NOMO-1 treated with DMSO at 0.1 percent for 48 hours (cell line): Measurements from ENCODE around the gene CRYBA2.

Experiments used
- DNase-seq: peaks from one replicate; lab custom pipeline; 2025; ENCODE audit not compliant: unreplicated experiment; lab: John Stamatoyannopoulos, UW

CRYBA2 gene

DNA sequence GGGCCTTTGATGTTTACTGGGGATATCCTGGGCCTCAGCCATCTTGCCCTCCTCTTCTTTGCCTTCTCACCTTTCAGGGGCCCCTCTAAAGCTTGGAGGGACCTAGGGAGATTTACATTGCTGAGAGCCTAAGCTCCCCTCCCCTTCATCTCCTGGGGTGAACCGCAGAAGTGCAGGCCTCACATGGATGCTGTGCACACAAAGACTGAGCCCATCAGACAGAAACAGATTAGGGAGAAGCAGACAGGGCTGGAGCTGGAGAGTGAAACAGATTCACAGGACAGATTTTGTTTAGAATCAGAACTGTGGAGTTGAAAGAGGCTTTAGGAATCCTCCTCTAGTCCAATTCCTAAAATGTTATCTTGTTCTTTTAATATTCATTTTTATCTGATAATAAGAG lies 37.2 kb downstream of the CRYBA2 start:
- no peak for DNase-seq

DNA sequence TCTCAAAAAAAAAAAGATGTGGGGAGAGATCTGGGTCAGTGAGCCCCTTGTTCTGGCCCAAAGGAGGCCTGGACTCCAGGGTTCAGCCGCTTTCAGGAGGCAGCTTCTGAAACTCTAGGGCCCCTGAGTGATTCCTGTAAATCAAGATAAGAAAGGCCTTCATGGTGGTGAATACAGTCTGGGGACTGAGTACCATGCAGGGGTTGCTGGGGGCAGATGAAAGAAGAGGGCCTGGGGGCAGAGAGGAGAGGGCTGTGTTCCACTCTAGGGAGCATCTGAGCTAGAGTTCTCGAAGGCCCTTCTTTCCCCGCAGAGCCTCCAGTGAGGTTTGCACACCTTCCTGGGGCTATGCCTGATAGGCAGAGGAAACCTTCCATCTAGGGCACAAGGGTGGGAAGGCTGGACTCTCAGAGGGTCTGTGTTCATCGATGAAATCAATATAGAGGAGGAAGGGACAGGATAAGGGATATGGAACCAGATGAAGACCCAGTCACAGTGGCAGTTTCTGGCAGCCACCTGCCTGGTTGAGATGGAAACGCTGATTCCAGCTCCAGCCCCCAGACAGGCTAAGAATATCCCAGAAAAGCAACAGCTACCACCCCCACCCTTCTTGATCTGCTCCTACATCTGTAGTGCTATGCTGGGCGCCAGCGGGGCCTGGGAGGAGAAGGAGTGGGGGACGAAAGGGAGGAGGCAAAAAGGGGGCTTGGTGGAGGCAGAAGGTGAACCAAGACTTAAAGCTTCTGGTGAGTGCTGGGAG lies 38.5 kb downstream of the CRYBA2 start:
- DNase-seq = no peak

DNA sequence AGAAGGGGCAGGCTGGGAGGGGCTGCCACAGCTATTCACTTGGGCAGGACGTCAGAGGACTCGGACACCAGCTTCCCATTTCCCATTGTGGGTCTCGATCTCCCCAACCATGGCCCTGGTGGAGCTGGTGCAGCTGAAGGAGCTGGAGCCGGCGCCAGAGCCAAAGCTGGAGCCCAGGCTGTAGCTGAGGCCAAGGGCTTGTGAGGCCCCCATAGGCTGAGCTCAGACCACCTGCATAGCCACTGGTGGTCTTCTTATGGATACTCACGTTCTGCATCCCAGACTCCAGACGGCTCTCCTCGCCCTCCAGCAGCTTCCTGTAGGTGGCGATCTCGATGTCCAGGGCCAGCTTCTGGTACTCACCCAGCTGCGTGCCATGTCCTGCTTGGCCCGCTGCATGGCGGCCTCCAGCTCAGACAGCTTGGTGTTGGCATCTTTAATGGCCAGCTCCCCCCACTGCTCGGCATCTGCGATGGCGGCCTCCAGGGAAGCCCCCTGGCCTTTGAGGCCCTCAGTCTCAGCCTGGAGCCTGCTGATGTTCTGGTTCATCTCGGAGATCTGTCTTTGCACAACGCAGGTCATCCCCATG lies 39.8 kb downstream of the CRYBA2 start:
- no peak for DNase-seq

DNA sequence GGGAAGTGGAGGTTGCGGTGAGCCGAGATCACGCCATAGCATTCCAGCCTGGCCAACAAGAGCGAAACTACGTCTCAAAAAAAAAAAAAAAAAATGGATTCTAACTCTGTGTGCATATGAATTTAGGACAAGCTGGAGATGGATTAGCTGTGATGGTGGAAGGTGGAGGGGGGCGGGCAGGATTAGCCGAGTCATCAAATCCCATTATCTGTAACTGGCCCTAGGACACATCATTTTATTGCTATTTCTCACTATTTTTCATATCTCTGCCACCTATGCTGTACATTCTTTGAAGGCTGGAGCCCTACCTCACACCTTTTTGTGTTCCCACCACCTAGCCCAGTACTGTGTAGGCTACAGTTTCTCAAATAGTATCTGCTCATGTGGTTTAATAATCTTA lies 41.1 kb downstream of the CRYBA2 start:
- no peak for DNase-seq

DNA sequence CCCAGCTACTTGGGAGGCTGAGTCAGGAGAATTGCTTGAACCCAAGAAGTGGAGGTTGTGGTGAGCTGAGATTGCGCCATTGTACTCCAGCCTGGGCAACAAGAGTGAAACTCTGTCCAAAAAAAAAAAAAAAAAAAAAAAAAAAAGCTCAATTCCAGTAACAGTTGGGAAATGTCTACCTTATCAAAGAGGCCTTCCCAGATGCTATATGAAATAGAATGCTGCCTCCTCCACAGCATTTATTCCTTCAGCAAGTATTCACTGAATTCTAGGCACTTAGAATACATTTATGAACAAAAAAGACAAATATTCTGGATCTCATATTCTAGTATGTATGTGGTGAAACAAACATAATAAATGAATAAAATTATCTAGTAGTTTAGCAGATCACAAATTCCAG lies 46.6 kb downstream of the CRYBA2 start:
- no peak for DNase-seq

DNA sequence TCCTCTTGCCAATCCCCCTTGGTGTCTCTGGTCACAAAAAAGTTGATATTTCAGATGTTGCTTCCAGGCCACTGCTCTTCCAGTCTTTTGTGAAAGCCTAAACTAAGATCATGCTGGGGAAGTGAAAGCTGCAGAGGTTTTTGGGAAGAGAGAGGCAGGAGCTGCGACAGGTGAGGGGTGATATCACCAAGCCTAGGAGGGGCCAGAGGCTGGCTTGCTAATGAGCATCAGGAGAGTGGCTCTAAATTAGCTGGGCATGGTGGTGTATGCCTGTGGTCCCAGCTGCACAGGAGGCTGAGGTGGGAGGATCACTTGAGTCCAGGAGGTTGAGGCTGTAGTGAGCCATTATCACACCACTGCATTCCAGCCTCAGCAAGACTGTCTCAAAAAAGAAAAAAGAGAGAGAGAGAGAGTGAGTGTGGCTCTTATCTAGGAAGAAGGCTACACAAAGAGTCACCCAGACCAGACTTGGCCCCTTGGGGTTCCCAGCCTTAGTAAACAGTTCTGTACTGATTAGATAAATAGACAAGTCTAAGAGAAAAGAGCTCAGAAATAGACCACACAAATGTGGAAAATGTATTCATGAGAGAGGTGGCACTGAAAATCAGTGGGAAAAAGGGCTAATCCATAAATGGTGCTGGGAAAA lies 48.3 kb downstream of the CRYBA2 start:
- DNase-seq = no peak
